Brain microvascular endothelial cell (primary cell): ENCODE measurements around the gene MOAP1.
"Not testable (repeated sequence)": the region's sequence is repeated elsewhere in the genome, so short reads cannot be mapped to it uniquely, and the experiment has no call there.

ENCODE experiments used
- DNase-seq: peaks from one replicate; pipeline ENCODE4 v3.0.0-alpha.2; 2020
- H3K27ac ChIP-seq: fragments of 250-450 bp; sonication (Bioruptor Pico); 2 replicates; pipeline ENCODE4 v1.5.1; 2020; ENCODE audit warnings: mild to moderate bottlenecking, moderate library complexity
- H3K27me3 ChIP-seq: fragments of 250-450 bp; sonication (Bioruptor Pico); replicated peaks from 2 replicates; pipeline ENCODE4 v1.5.1; 2020; ENCODE audit warnings: mild to moderate bottlenecking
- H3K36me3 ChIP-seq: fragments of 250-450 bp; sonication (Bioruptor Pico); replicated peaks from 2 replicates; pipeline ENCODE4 v1.5.1; 2020; ENCODE audit warnings: mild to moderate bottlenecking
- H3K4me3 ChIP-seq: 2 replicates; pipeline ENCODE4 v1.5.1; 2011; ENCODE audit warnings: low read depth, mild to moderate bottlenecking, control low read depth, low read length, moderate library complexity
- in situ Hi-C: cut with HindIII; loops from 2 replicates; pipeline ENCODE4 v1.10.0; 2017; ENCODE audit warnings: low sequenced_read_pairs, low pct_ligation_motif_present
- TF ChIP-seq, protein P1 (sequence below): IDR thresholded peaks from 2 replicates; pipeline ENCODE4 v1.5.1; 2011; ENCODE audit warnings: low read depth, mild to moderate bottlenecking, moderate library complexity, low read length, control low read depth, inconsistent platforms; ENCODE audit errors: missing control alignments

The MOAP1 gene

DNA sequence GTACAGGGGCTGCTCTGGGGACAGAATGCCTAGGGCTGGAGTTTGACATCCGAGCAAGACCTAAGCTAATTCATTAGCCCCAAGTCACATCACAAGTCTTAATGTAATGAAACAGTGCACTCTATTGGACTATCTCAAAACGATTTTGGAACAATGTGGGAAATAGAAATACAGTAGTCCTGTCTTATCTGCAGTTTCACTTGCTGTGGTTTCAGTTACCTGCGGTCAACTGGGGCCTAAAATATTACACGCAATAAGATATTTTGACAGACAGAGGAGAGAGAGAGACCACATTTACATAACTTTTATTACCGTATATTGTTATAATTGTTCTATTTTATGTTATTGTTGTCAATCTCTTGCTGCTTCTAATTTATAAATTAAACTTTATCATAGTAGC lies 21.1 kb downstream of the MOAP1 start:
- no peaks in the 10 kb centered on the region for H3K36me3 ChIP-seq
- no peaks in the 10 kb centered on the region for H3K27me3 ChIP-seq
- no peak overlapping the region for H3K27ac ChIP-seq
- in situ Hi-C loops = no loop called here
- no peak overlapping the region for H3K4me3 ChIP-seq
- TF ChIP-seq, protein P1, sequence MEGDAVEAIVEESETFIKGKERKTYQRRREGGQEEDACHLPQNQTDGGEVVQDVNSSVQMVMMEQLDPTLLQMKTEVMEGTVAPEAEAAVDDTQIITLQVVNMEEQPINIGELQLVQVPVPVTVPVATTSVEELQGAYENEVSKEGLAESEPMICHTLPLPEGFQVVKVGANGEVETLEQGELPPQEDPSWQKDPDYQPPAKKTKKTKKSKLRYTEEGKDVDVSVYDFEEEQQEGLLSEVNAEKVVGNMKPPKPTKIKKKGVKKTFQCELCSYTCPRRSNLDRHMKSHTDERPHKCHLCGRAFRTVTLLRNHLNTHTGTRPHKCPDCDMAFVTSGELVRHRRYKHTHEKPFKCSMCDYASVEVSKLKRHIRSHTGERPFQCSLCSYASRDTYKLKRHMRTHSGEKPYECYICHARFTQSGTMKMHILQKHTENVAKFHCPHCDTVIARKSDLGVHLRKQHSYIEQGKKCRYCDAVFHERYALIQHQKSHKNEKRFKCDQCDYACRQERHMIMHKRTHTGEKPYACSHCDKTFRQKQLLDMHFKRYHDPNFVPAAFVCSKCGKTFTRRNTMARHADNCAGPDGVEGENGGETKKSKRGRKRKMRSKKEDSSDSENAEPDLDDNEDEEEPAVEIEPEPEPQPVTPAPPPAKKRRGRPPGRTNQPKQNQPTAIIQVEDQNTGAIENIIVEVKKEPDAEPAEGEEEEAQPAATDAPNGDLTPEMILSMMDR = no peak
- DNase-seq = no peak

DNA sequence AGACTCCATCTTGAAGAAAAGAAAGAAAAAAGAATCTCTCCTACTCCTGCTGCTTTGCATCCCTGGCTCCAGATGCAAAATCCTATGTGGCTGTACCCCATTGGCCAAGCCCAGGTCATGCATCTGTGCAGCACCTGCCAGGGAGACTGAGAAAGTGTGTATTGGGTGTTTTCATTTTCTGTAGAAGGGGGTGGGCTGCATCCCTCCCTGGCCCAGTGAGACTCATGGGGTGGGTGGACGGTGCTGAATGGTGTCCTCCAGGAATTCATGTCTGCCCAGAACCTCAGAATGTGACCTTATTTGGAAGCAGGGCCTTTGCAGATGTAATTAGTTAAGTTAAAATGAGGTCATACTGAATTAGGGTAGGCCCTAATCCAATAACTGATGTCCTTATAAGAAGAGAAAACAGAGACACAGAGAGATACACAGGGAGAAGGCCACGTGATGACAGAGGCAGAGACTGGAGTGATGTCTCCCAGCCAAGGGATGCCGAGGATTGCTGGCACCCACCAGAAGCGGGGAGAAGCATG lies 23.2 kb downstream of the MOAP1 start:
- no peaks in the 10 kb centered on the region for H3K36me3 ChIP-seq
- TF ChIP-seq, protein P1 = no peak
- no peaks in the 10 kb centered on the region for H3K27me3 ChIP-seq
- in situ Hi-C loops = no loop called here
- no peak for DNase-seq
- H3K27ac ChIP-seq = no peak overlapping the region
- no peak overlapping the region for H3K4me3 ChIP-seq

DNA sequence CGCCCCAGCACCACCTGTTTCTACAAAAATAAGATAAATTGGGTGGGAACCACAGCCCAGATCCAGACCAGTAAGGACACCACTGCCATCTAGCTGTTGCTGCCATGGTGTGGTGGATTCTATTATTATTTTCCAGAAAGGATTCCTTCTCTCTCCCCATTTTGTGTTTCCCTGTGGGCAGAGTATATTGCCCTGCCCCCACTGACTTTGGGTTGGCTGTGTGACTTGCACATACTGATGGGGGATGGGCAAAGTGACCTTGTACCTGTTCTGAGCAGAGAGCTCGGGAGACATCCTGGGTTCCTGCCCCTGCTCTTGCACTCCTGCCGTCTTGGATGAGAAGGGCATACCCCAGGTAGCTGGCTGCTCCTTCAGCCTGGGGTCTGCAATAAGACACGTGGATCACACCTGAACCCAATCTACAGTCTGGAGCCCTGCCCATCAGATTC lies 24.3 kb downstream of the MOAP1 start:
- peak; percentile 2 for DNase-seq
- TF ChIP-seq, protein P1 = peak; percentile 59
- no peaks in the 10 kb centered on the region for H3K36me3 ChIP-seq
- no peak overlapping the region for H3K27ac ChIP-seq
- no peak overlapping the region for H3K4me3 ChIP-seq
- in situ Hi-C loops = no loop called here
- no peaks in the 10 kb centered on the region for H3K27me3 ChIP-seq

DNA sequence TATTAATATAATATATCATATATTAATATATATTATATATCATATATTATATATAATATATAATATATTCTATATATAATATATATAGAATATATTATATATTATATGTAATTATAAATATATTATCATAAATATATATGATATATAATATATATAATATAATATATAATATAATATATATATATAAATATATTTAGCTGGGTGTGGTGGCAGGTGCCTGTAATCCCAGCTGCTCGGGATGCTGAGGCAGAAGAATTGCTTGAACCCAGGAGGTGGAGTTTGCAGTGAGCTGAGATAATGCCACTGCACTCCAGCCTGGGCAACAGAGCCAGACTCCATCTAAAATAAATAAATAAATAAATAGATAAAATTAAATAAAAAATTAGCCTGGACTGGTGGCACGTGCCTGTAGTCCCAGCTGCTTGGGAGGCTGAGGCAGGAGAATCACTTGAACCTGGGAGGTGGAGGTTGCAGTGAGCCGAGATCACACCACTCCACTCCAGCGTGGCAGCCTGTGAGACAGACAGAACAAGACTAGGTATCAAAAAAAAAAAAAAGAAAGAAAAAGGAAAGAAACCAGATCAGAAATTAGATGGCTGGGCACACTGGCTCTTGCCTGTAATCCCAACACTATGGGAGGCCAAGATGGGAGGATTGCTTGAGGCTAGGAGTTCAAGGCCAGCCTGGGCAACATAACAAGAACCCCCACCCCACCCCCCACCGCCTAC lies 24.9 kb downstream of the MOAP1 start:
- H3K4me3 ChIP-seq, H3K27ac ChIP-seq, DNase-seq, in situ Hi-C loops, H3K36me3 ChIP-seq, H3K27me3 ChIP-seq: not testable (repeated sequence)

DNA sequence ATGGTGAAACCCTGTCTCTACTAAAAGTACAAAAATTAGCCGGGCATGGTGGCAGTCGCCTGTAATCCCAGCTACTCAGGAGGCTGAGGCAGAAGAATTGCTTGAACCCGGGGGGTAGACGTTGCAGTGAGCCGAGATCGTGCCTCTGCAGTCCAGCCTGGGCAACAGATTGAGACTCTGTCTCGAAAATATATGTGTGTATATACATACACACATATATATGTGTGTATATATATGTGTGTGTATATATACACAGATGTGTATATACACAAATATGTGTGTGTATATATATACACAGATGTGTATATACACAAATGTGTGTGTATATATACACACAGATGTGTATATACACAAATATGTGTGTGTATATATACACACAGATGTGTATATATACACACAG lies 26.3 kb downstream of the MOAP1 start:
- H3K4me3 ChIP-seq, DNase-seq, H3K27ac ChIP-seq, H3K36me3 ChIP-seq, in situ Hi-C loops, H3K27me3 ChIP-seq: not testable (repeated sequence)

DNA sequence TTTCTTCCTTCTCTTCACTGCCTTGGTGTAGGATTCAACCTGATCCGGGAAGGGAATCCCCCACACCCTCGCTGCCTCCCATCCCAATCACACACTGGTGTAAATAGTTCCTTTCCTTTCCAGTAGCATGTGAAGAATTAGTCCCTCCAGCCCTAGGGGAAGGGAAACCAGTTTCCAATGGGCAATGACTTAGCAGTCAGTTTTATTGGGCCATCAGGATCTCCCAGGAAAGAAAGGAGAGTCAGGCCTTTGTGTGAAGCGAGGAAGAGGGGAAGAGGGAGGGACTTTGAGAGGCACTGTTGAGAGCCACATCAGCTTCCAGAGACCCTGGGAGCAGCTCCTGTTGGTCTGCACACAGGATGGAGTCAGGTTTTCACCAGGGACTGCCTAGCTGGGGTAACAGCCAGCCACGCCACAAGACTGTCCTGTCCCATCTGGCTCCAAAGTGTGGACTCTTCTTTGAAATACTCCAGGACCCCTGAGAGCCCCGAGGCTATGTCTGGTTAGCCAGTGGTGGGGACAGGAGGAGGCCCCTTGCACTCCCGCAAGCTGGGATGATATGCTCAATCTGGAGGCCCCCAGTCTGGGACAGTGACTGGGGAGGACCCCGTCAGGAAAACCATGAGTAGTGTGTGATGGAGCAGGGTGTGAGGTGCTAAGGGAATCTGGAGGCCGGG lies 27.9 kb downstream of the MOAP1 start:
- in situ Hi-C loops = no loop called here
- no peaks in the 10 kb centered on the region for H3K36me3 ChIP-seq
- no peaks in the 10 kb centered on the region for H3K27me3 ChIP-seq
- H3K27ac ChIP-seq = no peak overlapping the region
- TF ChIP-seq, protein P1 = no peak
- no peak for DNase-seq
- H3K4me3 ChIP-seq = no peak overlapping the region
